HG02938 (cell line): Measurements from ENCODE around the gene SYF2.
"Not testable (repeated sequence)": the region's sequence is repeated elsewhere in the genome, so short reads cannot be mapped to it uniquely, and the experiment has no call there.

Source experiments
- ATAC-seq: cut with Tn5 transposase; IDR thresholded peaks from one replicate; pipeline ENCODE4 v1.9.1; 2021; ENCODE audit warnings: mild to moderate bottlenecking, moderate library complexity; ENCODE audit not compliant: unreplicated experiment

Gene SYF2

GRCh38 chr1:25246600-25247023, 14.3 kb upstream of the SYF2 start:
- no peak for ATAC-seq

- ATAC-seq: no peak
These were observed 13.7 kb upstream of the SYF2 start for GRCh38 chr1:25245809-25246599.

GRCh38 chr1:25245393-25245792, 13.1 kb upstream of the SYF2 start:
- ATAC-seq: no peak

GRCh38 chr1:25243907-25244306, 11.6 kb upstream of the SYF2 start:
- ATAC-seq: no peak

- peak; percentile 74 for ATAC-seq
These were observed 7.6 kb upstream of the SYF2 start for GRCh38 chr1:25239681-25240541.

- no peak for ATAC-seq
These were observed 5.7 kb upstream of the SYF2 start for GRCh38 chr1:25238046-25238445.

GRCh38 chr1:25236261-25236660, 4.0 kb upstream of the SYF2 start:
- not testable (repeated sequence) for ATAC-seq

- ATAC-seq: not testable (repeated sequence)
These were observed 3.1 kb upstream of the SYF2 start for GRCh38 chr1:25235411-25235810.

GRCh38 chr1:25232866-25233784, 823 bp upstream of the SYF2 start:
- ATAC-seq: peak; percentile 53

- no peak for ATAC-seq
These were observed 8.8 kb downstream of the SYF2 start for GRCh38 chr1:25223471-25223870.

- no peak for ATAC-seq
These were observed 9.7 kb downstream of the SYF2 start for GRCh38 chr1:25222606-25223005.

GRCh38 chr1:25220666-25221065, 11.6 kb downstream of the SYF2 start:
- ATAC-seq: no peak

- ATAC-seq: no peak
These were observed 12.5 kb downstream of the SYF2 start for GRCh38 chr1:25219661-25220251.

- no peak for ATAC-seq
These were observed 14.6 kb downstream of the SYF2 start for GRCh38 chr1:25217598-25218232.

GRCh38 chr1:25217015-25217414, 15.3 kb downstream of the SYF2 start:
- ATAC-seq: no peak

- no peak for ATAC-seq
These were observed 16.2 kb downstream of the SYF2 start for GRCh38 chr1:25216123-25216522.

GRCh38 chr1:25212725-25213124, 19.6 kb downstream of the SYF2 start:
- no peak for ATAC-seq

- ATAC-seq: no peak
These were observed 21.6 kb downstream of the SYF2 start for GRCh38 chr1:25210728-25211127.

- no peak for ATAC-seq
These were observed 22.8 kb downstream of the SYF2 start for GRCh38 chr1:25209516-25209915.
